Epithelial cell of esophagus (primary cell): Measurements from ENCODE around the gene MRAP2.
"Not testable (repeated sequence)": the region's sequence is repeated elsewhere in the genome, so short reads cannot be mapped to it uniquely, and the experiment has no call there.

Experiments used
- DNase-seq: peaks from one replicate; pipeline ENCODE4 v3.0.0; 2010; ENCODE audit warnings: low read depth
- H3K4me3 ChIP-seq: 2 replicates; pipeline ENCODE4 v1.5.1; 2011; ENCODE audit warnings: mild to moderate bottlenecking, low read length, control low read depth
- TF ChIP-seq, protein P1 (sequence below): IDR thresholded peaks from 2 replicates; pipeline ENCODE4 v1.5.1; 2011; ENCODE audit warnings: low read depth, mild to moderate bottlenecking, low read length, control low read depth, inconsistent platforms; ENCODE audit not compliant: insufficient read depth; ENCODE audit errors: missing control alignments

The MRAP2 gene

DNA sequence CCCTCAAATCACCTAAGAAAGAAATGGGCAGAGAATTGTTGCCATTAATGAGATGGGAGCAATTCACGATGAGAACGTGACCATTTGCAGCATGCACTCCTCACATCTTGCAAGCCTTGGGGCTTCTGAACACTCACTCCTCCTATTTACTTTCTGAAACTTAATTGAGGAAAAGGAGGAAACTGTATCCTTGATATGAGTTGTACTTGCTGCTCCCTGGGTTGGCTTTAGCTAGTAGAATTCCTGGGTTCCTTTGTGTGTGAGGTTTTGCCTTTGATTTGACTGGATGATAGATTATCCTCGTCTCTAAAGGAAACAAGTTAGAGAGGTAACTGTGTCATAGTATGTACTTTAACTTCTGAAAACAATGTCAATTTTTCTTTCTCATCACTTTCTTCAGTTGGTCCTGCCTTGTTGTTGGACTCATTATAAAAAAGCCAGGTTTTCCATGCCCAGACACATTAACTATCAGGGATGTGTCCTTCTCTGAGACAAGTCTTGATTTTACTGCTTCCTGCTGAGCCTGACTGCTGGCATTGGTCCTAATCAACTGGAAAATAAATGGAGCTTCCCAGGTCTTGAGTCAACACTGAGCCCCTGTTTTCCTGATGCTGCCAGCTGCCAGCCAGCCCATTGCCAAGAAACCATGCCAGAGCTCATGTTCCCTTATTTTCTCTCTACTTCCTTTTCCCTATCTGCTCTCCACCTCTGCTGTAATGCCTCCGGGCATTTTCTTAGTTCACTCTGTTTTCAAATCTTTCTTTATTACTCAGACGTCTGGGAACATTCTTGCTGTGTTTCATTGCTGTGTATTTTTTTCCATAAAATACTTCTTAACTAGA lies 6.0 kb upstream of the MRAP2 start:
- DNase-seq = peak; percentile 92
- TF ChIP-seq, protein P1, sequence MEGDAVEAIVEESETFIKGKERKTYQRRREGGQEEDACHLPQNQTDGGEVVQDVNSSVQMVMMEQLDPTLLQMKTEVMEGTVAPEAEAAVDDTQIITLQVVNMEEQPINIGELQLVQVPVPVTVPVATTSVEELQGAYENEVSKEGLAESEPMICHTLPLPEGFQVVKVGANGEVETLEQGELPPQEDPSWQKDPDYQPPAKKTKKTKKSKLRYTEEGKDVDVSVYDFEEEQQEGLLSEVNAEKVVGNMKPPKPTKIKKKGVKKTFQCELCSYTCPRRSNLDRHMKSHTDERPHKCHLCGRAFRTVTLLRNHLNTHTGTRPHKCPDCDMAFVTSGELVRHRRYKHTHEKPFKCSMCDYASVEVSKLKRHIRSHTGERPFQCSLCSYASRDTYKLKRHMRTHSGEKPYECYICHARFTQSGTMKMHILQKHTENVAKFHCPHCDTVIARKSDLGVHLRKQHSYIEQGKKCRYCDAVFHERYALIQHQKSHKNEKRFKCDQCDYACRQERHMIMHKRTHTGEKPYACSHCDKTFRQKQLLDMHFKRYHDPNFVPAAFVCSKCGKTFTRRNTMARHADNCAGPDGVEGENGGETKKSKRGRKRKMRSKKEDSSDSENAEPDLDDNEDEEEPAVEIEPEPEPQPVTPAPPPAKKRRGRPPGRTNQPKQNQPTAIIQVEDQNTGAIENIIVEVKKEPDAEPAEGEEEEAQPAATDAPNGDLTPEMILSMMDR = no peak
- no peak overlapping the region for H3K4me3 ChIP-seq

DNA sequence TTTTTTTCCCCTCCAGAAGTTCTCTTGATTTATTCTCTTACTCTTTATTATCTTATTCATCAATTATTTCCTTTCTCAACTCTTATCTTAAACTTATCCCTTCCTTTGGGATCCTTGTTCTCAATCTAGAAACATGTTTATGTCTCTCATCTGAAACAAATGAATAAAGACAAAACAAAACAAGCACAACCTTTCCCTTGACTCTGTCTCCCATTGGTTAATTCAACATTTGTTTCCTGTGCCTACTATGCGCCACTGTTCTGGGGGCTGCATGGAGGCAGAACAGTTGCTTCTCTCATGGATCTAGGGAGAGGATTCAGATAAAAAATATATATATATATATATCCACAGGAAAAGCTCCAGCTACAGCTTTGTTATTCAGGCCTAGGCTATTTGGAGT lies 5.2 kb upstream of the MRAP2 start:
- DNase-seq = no peak
- TF ChIP-seq, protein P1 = no peak
- no peak overlapping the region for H3K4me3 ChIP-seq

DNA sequence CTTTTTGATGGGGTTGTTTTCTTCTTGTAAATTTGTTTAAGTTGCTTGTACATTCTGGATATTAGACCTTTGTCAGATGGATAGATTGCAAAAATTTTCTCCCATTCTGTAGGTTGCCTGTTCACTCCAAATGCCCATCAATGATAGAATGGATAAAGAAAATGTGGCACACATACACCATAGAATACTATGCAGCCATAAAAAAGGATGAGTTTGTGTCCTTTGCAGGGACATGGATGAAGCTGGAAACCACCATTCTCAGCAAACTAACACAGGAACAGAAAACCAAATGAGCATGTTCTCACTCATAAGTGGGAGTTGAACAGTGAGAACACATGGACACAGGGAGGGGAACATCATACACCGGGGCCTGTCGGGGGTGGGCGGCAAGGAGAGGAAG lies 1.6 kb upstream of the MRAP2 start:
- not testable (repeated sequence) for H3K4me3 ChIP-seq, DNase-seq

DNA sequence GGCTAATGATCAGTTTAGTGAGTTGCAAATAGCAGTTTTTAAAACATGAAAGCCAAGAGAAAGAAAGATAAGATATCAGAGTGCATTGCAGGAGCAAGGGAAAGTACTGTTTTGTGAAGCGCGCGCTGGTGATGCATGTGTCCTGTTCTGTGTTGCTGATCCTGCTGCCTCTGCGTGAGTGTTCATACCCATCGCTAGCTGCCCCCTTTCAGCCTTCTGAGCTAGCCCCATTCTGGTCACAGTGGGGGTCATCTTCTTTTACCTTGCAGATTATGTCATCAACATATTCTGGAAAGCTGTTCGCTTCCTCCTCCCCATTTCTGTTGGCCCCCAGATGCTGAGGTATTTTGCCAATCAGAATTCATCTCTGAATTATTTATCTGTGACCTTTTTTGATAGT lies 1.9 kb downstream of the MRAP2 start:
- H3K4me3 ChIP-seq = no peak overlapping the region
- TF ChIP-seq, protein P1 = no peak
- no peak for DNase-seq

DNA sequence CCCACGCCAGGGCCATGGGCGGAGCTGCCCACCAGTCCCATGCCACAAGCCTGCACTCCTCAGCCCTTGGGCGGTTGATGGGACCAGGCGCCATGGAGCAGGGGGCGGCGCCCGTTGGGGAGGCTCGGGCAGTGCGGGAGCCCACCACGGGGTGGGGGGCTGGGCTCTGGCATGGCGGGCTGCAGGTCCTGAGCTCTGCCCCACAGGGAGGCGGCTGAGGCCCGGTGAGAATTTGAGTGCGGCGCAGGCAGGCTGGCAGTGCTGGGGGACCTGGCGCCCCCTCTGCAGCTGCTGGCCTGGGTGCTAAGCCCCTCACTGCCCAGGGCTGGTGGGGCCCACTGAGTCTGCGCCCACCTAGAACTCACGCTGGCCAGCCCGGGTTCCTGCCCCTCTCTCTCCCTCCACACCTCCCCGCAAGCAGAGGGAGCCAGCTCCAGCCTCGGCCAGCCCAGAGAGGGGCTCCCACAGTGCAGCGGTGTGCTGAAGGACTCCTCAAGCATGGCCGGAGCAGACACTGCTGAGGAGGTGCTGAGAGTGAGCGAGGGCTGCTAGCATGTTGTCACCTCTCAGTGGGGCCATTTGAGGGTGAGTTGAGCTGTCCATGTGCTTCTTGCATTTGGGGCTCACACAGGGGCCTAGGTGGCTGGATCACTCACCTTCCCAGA lies 4.0 kb downstream of the MRAP2 start:
- no peak for DNase-seq
- H3K4me3 ChIP-seq = no peak overlapping the region
- TF ChIP-seq, protein P1 = no peak

DNA sequence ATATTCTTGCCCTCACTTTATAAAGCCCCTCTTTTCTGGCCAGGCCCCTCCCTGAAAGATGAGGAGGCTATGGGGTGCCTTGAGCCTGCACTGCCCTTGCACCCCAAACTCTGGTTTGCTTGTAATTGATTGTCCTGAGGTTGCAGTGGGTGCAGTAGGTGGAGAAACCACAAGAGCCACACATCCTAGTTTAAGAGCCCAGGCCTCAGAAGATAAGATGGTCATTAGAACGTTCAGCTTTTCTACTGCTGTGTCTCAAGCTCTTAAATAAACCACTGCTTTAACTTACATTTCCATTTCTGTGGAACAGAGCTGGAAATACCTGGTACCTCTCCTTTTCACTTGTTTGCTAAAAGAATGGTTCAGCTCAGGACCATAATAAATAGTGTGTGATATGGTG lies 9.0 kb downstream of the MRAP2 start:
- TF ChIP-seq, protein P1 = no peak
- DNase-seq = no peak
- H3K4me3 ChIP-seq = no peak overlapping the region

DNA sequence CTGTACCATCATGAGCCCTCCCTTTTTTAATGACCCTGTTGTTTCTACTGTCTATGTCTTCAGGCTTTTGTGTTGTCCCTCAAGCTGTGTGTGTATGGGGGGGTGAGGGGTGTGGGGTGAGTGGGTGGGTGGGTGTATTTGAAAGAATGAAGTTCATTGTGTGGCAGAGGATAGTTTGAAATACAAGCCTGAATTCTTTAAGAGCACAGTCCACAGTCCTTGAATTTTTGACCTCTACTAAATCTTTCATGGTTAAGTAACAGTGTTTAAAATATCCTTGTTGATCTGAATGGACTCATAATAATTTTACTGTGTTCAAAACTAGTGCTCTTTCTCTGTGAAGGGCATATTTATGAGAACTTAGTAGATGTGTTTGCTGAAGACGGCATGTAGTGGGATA lies 10.0 kb downstream of the MRAP2 start:
- TF ChIP-seq, protein P1 = no peak
- no peak for DNase-seq
- H3K4me3 ChIP-seq = no peak overlapping the region
